Measurements from ENCODE around the gene FSTL4.

FSTL4 gene

DNA sequence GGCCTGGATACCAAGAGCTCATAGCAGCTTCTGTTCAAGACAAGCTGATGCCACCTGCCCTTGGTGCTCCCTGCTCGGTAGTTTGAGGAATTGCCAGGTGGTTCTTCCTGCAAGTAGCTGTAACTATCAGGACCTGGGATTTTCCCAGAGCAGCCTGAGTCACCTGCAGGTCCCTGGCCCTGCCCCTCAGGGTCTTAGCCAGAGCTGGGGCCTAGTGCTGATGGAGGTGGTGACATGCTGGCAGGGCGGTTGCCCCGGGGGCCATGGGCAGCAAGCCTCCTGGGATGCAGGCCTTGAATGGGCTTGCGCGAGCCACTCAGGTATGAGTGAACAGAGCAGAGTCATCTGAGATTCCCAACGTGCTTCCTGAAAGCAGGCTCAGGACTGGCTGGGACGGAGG, 298.3 kb downstream of the FSTL4 start:
- no peak for DNase-seq

DNA sequence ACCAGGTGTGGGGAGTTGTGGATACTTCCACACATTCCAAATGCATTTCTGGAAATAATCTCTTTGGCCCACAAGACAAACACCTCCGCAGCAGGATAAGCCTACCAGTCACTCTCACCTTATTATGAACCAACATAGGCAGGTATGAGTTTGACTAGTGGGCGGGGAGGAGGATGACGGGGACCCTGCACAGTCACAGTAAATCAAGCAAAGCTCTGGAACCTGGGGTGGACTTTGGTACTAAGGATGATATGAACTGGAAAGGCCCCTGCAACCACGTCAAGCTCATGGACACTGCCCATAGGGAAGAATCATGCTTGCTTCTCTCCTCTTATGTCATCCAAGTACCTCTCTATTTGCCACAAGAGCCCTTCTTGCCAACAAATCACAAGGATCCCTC, 301.2 kb downstream of the FSTL4 start:
- no peak for DNase-seq

DNA sequence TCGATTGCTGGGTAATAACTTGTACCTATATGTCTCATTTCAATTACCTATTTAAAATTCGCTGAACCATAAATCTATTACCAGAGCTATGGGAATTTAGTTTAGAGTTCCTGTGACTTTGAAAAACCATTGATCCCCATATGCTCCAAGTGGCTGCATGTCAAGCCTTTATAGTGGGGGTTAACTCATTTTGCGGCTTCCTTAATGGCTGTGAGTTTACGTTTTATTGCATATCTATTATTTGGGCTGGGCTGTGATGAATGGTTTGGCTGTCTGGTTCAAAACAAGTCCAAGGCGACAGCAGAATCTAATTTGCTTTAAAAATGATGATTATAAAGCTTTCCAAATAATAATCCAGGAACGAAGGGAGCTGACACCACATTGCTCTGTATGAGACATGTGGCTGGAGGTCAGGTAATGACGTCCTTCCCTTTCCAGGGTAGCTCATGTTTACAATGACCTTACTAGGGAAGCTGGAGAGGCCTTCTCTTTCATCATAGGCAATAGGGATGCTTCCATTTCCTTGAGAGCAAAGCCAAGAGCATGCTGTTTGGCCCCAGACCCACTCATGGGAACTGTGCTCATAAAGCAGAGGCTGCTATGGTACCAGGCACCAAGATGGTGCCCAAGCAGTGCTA, 302.2 kb downstream of the FSTL4 start:
- no peak for DNase-seq

DNA sequence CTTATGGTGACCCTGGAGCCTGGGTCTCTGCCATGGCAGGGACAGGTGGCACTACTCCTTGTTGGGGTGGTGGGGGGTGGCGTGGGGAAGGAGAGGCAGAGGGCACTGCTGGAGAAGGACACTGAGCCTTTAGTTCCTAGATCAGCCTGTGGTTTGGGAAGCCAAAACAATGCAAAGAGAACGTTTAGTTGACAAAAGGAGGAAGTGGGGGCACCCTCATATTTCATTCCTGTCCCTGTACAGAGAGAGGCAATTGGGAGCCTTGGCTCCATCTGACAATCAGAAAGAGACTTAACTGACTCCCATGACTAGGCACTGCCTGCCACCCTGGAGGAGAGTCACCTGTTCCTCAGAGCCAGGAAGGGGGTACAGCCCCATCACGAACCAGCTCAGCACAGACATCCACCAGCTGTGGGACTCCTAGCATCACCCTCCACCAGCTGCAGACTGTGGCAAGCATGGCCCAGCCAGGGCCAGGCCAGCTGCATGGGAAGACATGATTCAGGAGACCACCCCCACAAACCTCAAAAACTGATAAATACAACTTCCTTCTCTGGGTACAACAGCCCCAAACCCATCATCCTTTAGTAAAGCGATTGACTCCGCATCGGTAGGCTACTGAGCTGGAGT, 303.1 kb downstream of the FSTL4 start:
- no peak for DNase-seq

DNA sequence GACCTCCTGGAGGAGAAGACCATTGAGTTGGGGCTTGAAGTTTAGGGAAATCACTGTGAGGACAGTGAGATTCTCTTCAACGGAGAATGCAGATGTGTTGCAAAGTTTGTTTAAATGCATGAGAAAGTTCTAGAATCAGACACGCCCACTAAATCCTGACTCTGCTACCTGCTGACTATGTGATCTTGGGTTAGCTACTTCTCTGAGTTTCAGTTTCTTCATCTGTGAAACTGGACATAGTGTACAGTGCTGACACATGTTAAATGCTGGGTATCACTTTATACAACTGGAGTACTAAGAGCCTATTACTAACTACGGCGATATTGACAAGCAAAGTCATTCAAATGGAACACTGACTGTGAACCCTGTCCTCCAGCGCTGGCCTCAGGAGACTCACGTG, 305.1 kb downstream of the FSTL4 start:
- no peak for DNase-seq

DNA sequence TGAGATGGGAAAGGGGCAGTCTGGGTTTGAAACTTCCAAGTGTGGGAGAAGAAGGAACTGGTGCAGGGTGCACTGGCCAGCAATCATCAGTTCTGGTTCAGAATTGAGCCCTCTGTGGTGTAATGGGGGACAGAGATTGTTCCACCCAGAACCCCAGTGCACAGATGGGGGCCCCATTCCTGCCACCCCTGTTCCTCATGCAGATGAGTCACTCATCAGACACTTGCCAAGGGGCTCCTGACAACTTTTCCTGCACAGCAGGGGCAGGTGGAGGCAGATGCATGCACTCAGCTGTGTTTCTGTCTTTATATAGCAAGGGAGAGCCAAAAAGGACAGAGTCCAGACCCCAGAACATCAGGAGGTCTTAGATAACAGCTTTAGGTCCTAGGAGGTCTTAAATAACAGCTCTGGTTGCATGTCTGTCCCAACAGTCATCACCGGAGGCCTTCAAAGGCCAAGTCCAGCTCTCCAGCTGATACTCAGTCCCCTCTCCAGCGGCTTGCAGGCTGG, 307.6 kb downstream of the FSTL4 start:
- DNase-seq: no peak

DNA sequence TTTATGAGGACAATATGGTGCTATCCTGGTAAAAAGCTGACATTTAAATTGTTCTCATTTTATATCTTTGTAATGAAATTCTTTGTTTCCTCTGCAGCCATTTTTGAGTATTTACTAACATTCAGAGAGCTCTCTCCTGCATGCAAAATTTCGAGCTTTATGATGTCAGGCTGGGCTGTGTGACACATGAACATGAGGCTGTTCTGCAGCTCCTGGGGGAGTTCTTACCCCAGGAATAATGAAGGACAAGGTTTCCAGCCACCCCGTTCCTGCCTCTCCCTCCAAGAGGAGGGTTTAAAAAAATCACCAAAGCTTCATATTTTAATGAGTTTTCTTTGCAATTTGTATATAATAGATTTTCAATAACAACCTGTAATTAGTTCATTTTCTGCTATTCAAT, 308.2 kb downstream of the FSTL4 start:
- DNase-seq: no peak

DNA sequence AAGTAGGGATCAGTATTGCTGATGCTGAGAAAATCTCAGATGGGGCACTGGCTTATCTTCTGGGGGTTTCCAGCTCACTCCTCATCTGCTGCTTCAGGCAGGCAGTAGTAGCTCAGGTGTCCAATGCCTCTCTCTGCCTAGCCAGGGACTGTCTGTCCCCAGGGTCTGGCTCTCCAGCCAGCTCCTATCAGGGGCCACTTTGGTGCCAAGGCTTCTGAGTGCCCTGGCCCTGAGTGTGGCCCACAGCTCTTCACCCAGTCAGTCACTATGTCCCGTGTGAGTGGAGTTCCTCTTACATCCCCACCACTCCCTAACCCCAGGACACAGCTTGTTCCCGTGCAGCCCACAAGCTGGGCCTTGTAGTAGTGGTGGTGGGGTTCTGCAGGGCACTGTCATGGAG, 309.0 kb downstream of the FSTL4 start:
- no peak for DNase-seq

DNA sequence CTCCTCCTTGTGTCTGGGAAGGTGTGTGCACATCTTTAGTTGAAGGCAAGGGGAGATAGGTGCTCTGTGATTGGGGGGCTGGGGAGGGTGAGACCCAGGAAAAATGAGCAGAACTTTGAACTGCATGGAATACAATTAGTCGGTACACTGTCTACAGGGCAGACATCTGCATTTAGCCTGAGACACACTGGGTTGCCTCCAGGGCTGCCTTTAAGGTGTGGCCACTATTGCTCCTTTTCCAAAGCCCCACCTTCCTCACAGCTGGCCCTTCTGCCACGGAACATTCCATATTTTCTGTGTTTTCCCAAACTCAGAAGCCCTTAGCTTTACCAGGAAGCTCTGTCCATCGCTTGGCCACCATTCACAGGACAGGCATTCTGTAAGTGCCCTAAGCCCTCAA, 312.6 kb downstream of the FSTL4 start:
- DNase-seq: no peak

DNA sequence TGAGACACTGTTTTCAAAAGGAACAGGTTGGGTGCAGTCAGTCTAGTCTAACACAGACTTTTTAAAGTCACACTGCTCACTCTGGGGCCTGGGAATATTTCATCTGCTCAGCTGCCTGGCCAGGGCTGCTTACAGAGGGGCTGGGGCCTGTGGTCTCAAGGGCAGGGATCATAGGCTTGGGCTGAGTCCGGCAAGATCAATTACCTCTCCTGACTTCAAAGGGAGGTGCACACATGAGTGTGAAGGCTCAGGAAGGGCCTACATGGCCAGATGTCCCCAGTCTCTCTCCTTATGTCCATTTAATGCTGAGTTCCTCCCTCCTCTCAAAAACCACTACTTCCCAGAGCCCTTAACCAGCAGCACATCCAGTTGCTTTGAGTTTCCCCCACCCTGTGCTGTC, 313.3 kb downstream of the FSTL4 start:
- no peak for DNase-seq

DNA sequence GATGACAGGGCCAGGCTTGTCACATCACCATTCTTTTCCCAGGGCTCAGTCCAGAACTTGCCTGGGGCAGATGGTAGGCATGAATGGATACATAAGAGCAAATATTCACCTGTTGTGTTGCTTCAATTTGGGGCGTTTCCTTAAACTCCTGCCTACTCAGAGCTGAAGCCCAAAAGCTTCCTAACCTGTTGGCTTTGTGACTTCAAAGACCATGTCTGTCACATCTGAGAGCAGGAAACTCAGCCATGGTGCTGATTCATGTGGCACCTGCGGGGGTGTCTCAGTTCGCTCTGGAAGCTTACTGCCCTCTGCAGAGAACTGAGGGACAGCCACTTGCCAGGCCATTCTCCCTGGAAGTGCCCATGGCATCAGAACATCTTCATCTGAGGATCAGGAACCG, 313.9 kb downstream of the FSTL4 start:
- no peak for DNase-seq

DNA sequence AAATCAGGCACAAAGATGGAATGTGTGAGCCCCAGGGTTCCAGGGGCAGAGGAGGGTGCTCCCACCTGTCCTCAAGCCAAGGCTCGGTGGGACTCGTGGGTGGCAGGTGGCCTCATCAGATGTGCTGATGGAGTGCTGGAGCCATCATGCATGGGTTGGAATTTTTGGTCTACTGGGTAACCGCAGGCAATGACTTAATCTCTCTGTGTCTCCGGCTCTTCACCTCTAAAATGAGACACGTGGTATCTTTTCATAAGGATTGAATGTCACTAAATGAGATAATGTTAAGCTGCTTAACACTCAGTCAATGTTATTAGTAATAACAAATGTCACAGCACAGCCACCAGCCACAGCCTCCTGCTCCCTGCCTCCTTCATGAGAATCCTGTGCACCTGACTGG, 315.0 kb downstream of the FSTL4 start:
- DNase-seq: no peak

DNA sequence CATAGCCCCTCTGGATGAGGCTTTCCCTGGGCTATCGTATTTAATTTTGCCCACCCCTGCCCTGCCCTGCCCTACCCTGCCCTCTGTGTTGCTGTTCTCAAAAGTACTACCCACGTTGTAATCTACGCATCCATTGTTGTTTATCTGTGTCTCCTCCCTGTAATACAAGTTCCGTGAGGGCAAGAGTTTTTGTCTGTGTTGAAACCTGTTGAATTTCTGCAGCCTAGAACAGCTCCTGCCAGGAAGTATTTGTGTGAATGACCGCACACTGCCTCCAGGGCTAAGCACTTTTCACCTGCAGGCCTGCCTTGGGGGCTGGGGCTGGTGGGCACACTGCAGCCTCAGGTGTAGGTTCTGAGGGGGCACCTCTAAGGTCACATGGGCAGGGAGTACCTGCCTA, 315.7 kb downstream of the FSTL4 start:
- DNase-seq: no peak

DNA sequence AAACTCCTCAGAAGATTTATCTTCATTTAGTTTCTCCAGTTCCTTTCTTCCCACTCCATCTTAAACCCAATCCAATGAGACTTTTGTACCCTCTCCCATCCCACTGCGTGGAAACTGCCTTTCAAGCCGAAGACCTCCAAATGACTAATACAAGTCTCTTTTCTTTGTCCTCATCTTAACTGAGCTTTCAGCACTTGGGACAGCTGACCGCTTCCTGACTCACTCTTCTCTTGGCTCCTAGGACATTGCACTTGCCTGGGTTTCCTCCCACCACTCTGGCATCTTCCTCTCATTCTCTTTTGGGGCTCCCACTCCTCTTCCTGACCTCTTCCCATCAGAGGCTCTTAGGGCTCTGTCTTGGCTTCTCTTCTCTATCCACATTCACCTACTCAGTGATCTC, 316.8 kb downstream of the FSTL4 start:
- no peak for DNase-seq

DNA sequence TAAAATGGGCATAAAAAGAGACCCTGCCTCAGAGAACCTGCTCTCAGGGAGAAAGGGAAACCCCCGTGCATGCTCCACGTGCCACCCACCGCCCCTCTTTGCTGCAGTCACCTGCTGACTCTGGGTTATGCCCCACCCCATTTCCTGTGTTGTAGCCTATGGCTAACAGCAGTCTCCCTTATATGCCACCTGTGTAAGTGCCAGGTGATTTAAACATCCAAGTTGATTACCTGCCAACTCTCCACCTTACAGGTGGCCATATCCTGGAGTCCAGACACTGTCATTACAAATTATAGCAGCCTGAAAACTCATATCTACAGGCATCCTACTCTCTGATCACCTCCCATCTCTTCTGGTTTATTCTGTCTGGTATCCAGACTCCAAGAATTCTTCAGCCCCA, 318.0 kb downstream of the FSTL4 start:
- no peak for DNase-seq

DNA sequence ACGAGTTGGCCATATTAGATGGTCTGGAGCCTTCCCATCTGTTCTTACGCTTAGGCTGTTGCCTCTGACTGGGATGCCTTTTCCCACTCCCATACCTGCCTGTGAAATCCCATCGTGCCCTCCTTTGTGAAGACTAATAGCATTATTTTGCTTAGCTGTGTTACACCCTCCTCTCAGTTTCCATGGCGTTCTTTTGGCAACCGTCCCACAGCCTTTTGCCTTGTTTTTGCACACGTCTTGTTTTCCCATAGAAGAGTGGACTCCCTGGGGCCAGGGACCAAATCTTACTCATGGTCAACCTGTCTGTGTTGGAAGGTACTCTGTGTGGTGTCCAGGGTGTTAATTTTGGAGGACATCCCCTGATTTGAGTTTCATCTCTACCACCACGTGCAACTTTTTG, 318.4 kb downstream of the FSTL4 start:
- DNase-seq: no peak

DNA sequence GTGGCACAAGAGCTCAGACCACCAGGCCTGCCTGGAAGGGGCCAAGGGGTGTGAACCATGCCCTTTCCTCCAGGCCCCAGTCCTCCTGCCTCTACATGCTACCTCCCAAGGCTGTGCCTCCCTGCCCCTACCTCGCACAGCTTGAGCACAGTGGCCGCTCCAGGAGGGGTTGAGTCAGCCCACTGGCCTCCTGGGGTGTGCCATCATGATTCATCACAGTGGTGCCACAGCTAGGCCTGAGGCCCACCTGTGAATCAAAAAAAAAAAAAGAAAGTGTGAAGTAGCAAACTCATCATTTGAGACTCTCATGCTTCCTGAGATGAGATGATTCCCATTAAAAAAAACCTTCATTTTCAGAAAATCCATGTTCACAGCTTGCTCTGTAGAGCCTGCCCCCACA, 320.0 kb downstream of the FSTL4 start:
- DNase-seq: no peak

DNA sequence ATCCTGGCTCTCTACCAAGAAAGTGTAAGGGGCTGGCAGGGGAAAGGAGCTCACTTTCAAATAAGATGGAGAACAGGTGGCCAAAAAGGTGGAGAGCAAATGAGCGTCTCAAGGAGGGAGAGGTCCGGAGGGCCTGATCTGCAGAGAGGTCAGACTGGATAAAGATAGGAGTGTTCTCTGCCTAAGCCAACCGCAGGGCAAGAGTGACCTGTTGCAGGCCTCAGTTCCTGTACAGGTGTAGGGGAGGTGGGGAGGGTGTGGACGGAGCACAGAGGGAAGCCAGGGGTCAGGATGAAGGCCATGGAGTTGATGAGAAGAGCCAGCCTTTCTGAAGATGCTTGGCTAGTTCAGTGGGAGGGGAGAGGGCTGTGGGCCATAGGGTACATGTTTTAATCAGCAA, 320.8 kb downstream of the FSTL4 start:
- DNase-seq: no peak

DNA sequence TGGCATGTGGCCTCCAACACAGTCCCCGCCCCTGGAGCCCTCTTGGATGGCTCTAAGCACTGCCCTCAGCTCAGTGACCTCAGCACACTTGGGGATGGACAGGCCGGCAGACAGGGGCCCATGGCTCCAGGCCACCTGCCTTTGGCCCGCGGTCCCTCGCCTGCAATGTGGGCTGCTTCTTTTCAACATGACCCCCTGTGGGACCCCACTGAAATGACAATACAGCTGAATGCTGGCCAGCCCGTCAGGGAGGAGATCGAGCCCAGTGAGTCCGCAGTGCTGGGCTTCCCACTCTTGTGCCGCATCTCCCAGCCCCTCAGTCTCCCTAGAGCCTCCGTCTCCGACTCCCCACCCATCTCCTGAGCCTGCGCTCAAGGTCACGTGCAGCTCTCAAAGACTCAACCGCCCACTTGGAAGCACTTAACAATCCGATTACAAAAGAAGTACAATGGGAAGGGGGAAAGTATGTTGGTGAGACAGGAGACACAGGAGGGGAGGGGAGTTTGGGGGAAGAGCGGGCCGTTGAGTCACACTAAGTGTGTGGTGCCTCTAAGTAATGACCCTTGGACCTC, 321.6 kb downstream of the FSTL4 start:
- no peak for DNase-seq

DNA sequence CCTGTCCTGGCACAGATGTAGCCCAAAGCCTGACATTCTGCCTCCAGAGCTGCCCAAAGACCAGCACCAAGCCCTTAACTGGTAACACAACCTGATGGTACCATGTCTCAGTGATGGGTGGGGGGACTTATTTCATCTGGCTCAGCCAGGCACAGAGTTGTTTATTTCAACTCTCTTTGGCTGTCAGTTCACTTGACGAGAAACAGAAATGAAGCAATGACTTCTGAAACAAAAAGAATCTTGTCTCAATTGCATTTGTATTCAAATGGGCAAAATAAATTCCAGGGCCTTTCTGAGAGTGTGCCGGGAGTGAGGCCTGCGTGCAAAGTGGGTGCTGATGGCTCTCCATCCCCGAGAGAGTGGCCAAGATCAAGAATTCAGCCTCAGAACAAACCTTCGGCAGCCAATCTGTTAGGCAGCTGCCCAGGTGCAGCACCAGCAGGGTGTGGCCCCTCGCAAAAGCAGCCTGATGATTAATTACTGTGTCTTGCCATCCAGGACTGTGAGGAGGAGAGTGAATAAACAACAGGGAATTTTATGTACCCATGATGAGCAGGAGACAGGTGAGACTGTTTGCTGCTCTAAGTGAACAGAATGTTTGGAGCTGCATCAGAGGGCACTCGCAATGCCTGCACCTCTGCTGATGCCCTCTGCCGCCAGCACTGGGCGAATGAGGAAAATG, 322.5 kb downstream of the FSTL4 start:
- no peak for DNase-seq

DNA sequence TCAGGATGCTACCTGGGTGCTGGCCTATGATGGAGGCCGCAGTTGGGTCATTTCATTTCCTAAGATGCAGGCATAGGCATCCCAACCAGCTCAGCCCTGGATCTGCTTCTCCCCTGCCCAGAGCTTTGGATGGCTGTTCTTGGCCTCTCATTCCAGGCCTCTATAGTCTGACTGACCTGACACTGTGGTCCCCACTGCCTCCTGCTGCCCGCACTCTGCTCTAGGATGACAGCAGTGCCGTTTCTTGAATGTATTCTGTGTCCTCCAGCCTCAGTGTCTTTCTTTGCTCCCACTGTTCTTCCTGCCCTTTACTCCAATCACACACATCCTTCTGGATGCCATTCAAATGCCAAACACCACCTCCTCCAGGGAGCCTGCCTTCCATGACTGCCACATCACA, 324.8 kb downstream of the FSTL4 start:
- no peak for DNase-seq

DNA sequence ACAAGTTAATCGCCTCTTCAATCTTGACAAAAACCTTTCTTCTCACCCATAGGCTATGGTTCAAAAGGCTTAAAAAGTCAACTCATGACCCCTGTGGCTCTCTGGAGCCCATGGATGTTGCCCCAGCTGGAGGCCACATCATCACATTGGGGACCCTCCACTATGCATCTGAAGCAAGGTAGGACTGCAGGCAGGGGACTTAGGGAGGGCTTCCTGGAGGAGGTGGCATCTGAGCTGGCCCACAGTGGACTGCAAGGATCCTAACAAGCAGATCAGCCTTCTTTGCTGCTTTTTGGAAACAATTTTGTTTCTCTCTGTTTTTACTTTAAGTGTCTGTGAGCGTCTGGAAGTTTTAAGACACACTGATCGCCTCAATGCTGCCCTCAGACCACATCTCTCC, 325.9 kb downstream of the FSTL4 start:
- DNase-seq: no peak

DNA sequence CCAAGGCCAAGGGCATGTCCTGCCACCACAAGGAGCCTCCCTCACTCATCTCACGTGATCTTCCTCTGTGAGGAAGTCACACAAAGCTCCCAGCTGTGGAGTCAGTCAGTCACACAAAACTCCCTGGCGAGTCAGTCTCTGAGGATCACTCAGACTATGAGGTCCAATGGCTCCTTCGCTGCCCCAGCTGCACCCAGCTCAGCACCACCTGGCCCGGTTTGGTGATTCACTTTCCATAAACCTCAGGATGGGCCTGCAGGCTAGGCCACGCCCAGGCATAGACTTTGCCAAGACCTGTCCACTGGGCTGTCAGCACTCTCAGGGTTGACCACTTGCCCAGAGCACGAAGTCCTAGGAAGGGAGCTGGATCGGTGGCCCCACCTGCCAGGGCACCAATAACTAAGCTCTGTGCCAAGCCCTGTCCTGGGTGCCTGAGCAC, 326.7 kb downstream of the FSTL4 start:
- DNase-seq: no peak

DNA sequence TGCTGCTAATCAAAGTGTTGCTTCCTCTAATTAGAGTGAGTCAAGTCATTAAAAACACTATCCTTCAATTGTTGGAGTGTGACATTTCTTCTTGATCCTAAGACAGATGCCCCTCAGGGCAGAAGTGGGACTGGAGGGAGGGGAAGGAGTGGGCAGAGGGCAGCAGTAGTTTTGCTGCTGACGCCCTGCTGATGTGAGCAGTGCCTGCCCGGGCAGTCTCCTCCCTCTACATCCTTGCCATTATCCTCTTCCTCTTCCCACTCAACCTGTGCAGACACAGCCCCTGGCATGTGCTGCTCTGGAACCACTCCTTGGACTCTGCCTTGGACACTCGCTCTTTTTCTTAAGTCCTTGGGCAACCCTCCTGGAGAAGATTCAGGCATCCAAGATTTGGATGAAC, 328.0 kb downstream of the FSTL4 start:
- DNase-seq: no peak

Measured in activated CD8-positive, alpha-beta memory T cell treated with anti-CD3 and anti-CD28 coated beads for 24 hours (primary cell).